Neuronal stem cell (in vitro differentiated cells): ENCODE data around the gene CPLANE2.
A peak's percentile ranks its signal among the peaks of the same experiment; 100 is the strongest.

Experiments
- DNase-seq: peaks from one replicate; pipeline ENCODE4 v3.0.0-alpha.2; 2013; ENCODE audit warnings: low spot score
- H2AFZ ChIP-seq: one replicate; pipeline ENCODE4 v1.6.1; 2013; ENCODE audit warnings: mild to moderate bottlenecking, low read length, inconsistent platforms
- H2AK5ac ChIP-seq: 2 replicates; pipeline ENCODE4 v1.6.1; 2013; ENCODE audit warnings: low read depth, mild to moderate bottlenecking, inconsistent platforms, low read length, moderate library complexity, mixed read lengths
- H2BK120ac ChIP-seq: 2 replicates; pipeline ENCODE4 v1.6.1; 2013; ENCODE audit warnings: low read depth, mild to moderate bottlenecking, inconsistent platforms, low read length, moderate library complexity, mixed read lengths
- H2BK12ac ChIP-seq: one replicate; pipeline ENCODE4 v1.6.1; 2013; ENCODE audit warnings: low read length, inconsistent platforms
- H2BK15ac ChIP-seq: 2 replicates; pipeline ENCODE4 v1.6.1; 2013; ENCODE audit warnings: mild to moderate bottlenecking, low read length, inconsistent platforms, mixed read lengths
- H2BK5ac ChIP-seq: one replicate; pipeline ENCODE4 v1.6.1; 2013; ENCODE audit warnings: inconsistent platforms, mild to moderate bottlenecking, low read length, moderate library complexity
- H3K14ac ChIP-seq: one replicate; pipeline ENCODE4 v1.6.1; 2013; ENCODE audit warnings: low read length, inconsistent platforms
- H3K18ac ChIP-seq: 2 replicates; pipeline ENCODE4 v1.6.1; 2013; ENCODE audit warnings: low read length, inconsistent platforms
- H3K23ac ChIP-seq: 2 replicates; pipeline ENCODE4 v1.6.1; 2013; ENCODE audit warnings: low read depth, mild to moderate bottlenecking, mixed read lengths, low read length, inconsistent platforms; ENCODE audit not compliant: poor library complexity
- H3K27ac ChIP-seq: replicated peaks from 3 replicates; pipeline ENCODE4 v1.5.1; 2013; ENCODE audit warnings: low read length, inconsistent platforms
- H3K27me3 ChIP-seq, 3 experiments: 2 replicates each; pipeline ENCODE4 v1.6.1; 2013; ENCODE audit warnings: low read length in 3 of 3, mild to moderate bottlenecking in 2 of 3, inconsistent platforms in 1 of 3, low read depth in 1 of 3, mixed read lengths in 1 of 3, moderate library complexity in 1 of 3; ENCODE audit not compliant: control insufficient read depth in 3 of 3, insufficient read depth in 3 of 3
- H3K36me3 ChIP-seq, 2 donors: replicated peaks in 1 of 2; 2 replicates each; pipeline ENCODE4 v1.6.1; 2013; ENCODE audit warnings: low read length in 2 of 2; ENCODE audit not compliant: control insufficient read depth in 2 of 2, insufficient read depth in 2 of 2
- H3K4ac ChIP-seq: 2 replicates; pipeline ENCODE4 v1.6.1; 2013; ENCODE audit warnings: inconsistent platforms, mild to moderate bottlenecking, low read length, moderate library complexity
- H3K4me1 ChIP-seq, 2 donors: 1 replicate in 1 of 2; 2 replicates in 1 of 2; pipeline ENCODE4 v1.6.1; 2013; ENCODE audit warnings: low read length in 2 of 2, low read depth in 1 of 2; ENCODE audit not compliant: control insufficient read depth in 2 of 2, insufficient read depth in 1 of 2
- H3K4me2 ChIP-seq: one replicate; pipeline ENCODE4 v1.6.1; 2013; ENCODE audit warnings: mild to moderate bottlenecking, low read length, inconsistent platforms; ENCODE audit not compliant: insufficient read depth, poor library complexity, severe bottlenecking
- H3K4me3 ChIP-seq, 2 donors: 2 replicates each; pipeline ENCODE4 v1.5.1; 2013; ENCODE audit warnings: low read length in 2 of 2, mild to moderate bottlenecking in 2 of 2, inconsistent platforms in 1 of 2, moderate library complexity in 1 of 2
- H3K79me1 ChIP-seq: one replicate; pipeline ENCODE4 v1.6.1; 2013; ENCODE audit warnings: low read depth, mild to moderate bottlenecking, inconsistent platforms, low read length, moderate library complexity
- H3K9ac ChIP-seq: one replicate; pipeline ENCODE4 v1.6.1; 2013; ENCODE audit warnings: mild to moderate bottlenecking, low read depth, low read length, inconsistent platforms; ENCODE audit not compliant: poor library complexity
- H3K9me3 ChIP-seq, 2 donors: replicated peaks in 1 of 2; 2 replicates each; pipeline versions ENCODE3 to v1.6.1; 2013; ENCODE audit warnings: low read length in 2 of 2, mild to moderate bottlenecking in 2 of 2, inconsistent platforms in 1 of 2, low read depth in 1 of 2, mixed read lengths in 1 of 2, moderate library complexity in 1 of 2; ENCODE audit not compliant: control insufficient read depth in 2 of 2, insufficient read depth in 1 of 2
- H4K8ac ChIP-seq: one replicate; pipeline ENCODE4 v1.6.1; 2013; ENCODE audit warnings: low read depth, mild to moderate bottlenecking, inconsistent platforms, low read length, moderate library complexity
- H4K91ac ChIP-seq: one replicate; pipeline ENCODE4 v1.6.1; 2013; ENCODE audit warnings: low read length, low read depth, mild to moderate bottlenecking, inconsistent platforms; ENCODE audit not compliant: poor library complexity
- WGBS, 2 donors: extraction: QIAGEN DNeasy Blood & Tissue Kit; methylation state at CpG; one replicate each; pipeline ENCODE4 v1.1.7; 2013; ENCODE audit warnings: missing lambda C conversion rate in 2 of 2, mixed read lengths in 1 of 2; ENCODE audit not compliant: insufficient read length in 2 of 2, insufficient replicate concordance in 1 of 2; ENCODE audit errors: extremely low coverage in 2 of 2; 5-methylcytosine and 5-hydroxymethylcytosine counted together

Gene CPLANE2

GRCh38 chr1:16187748-16188401 is 49.1 kb downstream of the CPLANE2 start:
- H3K18ac ChIP-seq = no peak overlapping the region
- no peak overlapping the region for H3K4ac ChIP-seq
- no peak overlapping the region for H3K27ac ChIP-seq
- no peak overlapping the region for H2BK15ac ChIP-seq
- no peak overlapping the region for H2BK12ac ChIP-seq
- no peak overlapping the region for H3K4me2 ChIP-seq
- H3K4me1 ChIP-seq = peaks cover 2 to 8% of the 10 kb centered on the region in 2 donors
- peak overlapping the region; percentile 53 for H2AFZ ChIP-seq
- no peak overlapping the region for H2BK120ac ChIP-seq
- H3K9ac ChIP-seq = no peak overlapping the region
- no peaks in the 10 kb centered on the region for H3K36me3 ChIP-seq
- no CpG with 5 or more reads among the region's 15 CpGs for whole genome bisulfite sequencing, 2 donors
- no peaks in the 10 kb centered on the region for H3K79me1 ChIP-seq
- no peak overlapping the region for H3K4me3 ChIP-seq
- no peak overlapping the region for H4K91ac ChIP-seq
- no peak overlapping the region for H4K8ac ChIP-seq
- no peak overlapping the region for H2BK5ac ChIP-seq
- no peak for DNase-seq
- no peak overlapping the region for H3K14ac ChIP-seq
- H2AK5ac ChIP-seq = no peak overlapping the region
- no peak overlapping the region for H3K23ac ChIP-seq
- H3K9me3 ChIP-seq = no peaks in the 10 kb centered on the region
- peaks cover 0 to 16% (median 0%) of the 10 kb centered on the region in 3 experiments for H3K27me3 ChIP-seq

- Histone ChIP-seq H3K27me3 (peaks cover 0 to 16% (median 0%) of the 10 kb centered on the region in 3 experiments), H2BK12ac (no peak overlapping the region), H3K36me3 (no peaks in the 10 kb centered on the region), H3K4ac (no peak overlapping the region), H4K8ac (no peak overlapping the region), H3K4me2 (no peak overlapping the region), H3K23ac (no peak overlapping the region), H3K79me1 (no peaks in the 10 kb centered on the region), H3K27ac (no peak overlapping the region), H2AFZ (no peak overlapping the region), H3K9ac (no peak overlapping the region), H3K4me1 (peaks cover 6 to 11% of the 10 kb centered on the region in 2 donors), H3K4me3 (no peak overlapping the region), H3K18ac (peak overlapping the region; percentile 3), H3K9me3 (no peaks in the 10 kb centered on the region), H2BK5ac (no peak overlapping the region), H2BK120ac (no peak overlapping the region), H3K14ac (no peak overlapping the region), H2AK5ac (peak overlapping the region; percentile 71), H2BK15ac (peak overlapping the region; percentile 69), H4K91ac (peak overlapping the region; percentile 94)
- no peak for DNase-seq
- WGBS, 2 donors = no CpG with 5 or more reads among the region's 9 CpGs
Observed at GRCh38 chr1:16186655-16187235, 50.2 kb downstream of the CPLANE2 start.

GRCh38 chr1:16184557-16185303 is 52.3 kb downstream of the CPLANE2 start:
- Histone ChIP-seq H3K36me3 (no peaks in the 10 kb centered on the region), H3K9me3 (no peaks in the 10 kb centered on the region), H3K14ac (peak overlapping the region; percentile 32), H3K4me1 (peaks cover 7 to 8% of the 10 kb centered on the region in 2 donors), H4K8ac (peak overlapping the region; percentile 29), H3K4ac (peak overlapping the region; percentile 42), H2BK5ac (peak overlapping the region; percentile 20), H3K9ac (peak overlapping the region; percentile 71), H3K18ac (peak overlapping the region; percentile 87), H2BK120ac (peak overlapping the region; percentile 95), H3K23ac (peak overlapping the region; percentile 45), H3K27ac (no peak overlapping the region), H2AK5ac (peak overlapping the region; percentile 77), H3K27me3 (peaks cover 0 to 9% (median 0%) of the 10 kb centered on the region in 3 experiments), H4K91ac (no peak overlapping the region), H3K4me3 (no peak overlapping the region), H3K79me1 (no peaks in the 10 kb centered on the region), H2BK12ac (peak overlapping the region; percentile 82), H3K4me2 (no peak overlapping the region), H2BK15ac (peak overlapping the region; percentile 22), H2AFZ (peak overlapping the region; percentile 3)
- no peak for DNase-seq
- WGBS, 2 donors = no CpG with 5 or more reads among the region's 10 CpGs
